Activated T-cell treated with anti-CD3 and anti-CD28 coated beads, Interleukin-2, amount 50 U/mL, for 1 hour (primary cell): ENCODE data around the gene JKAMP.

ENCODE experiments used
- DNase-seq: peaks from one replicate; pipeline ENCODE4 v3.0.0-alpha.2; 2020

JKAMP gene

DNA sequence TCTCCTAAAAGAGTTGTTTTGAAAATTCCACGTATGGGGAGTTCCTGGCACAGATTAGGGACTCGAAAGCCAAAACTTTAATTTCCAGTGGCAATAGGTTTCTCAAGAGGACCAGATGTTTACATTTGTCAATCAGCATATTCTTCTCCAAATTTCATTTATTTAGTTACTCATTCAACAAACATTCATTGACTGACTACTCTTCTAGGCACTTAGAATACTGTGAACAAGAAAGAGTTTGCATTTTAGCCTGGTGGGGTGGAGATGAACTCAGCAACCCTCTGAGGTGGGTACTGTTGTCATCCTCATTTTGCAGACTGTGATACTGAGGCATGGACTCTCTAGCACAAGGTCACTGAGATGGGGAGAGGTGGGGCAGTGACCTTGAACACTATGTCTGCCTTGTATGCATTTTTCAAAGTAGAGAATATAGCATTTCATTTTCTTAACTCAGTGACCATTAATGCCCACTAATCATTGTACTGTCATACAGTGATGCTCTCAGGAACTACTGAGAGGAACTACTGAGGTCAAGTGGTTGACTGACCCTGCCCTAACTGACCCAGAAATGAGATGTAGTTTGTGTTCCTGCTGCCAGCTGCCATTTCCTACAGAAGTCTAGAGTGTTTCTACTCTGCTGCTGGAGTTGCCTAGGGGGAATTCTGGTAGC is 2.3 kb upstream of the JKAMP start:
- DNase-seq, result no peak

DNA sequence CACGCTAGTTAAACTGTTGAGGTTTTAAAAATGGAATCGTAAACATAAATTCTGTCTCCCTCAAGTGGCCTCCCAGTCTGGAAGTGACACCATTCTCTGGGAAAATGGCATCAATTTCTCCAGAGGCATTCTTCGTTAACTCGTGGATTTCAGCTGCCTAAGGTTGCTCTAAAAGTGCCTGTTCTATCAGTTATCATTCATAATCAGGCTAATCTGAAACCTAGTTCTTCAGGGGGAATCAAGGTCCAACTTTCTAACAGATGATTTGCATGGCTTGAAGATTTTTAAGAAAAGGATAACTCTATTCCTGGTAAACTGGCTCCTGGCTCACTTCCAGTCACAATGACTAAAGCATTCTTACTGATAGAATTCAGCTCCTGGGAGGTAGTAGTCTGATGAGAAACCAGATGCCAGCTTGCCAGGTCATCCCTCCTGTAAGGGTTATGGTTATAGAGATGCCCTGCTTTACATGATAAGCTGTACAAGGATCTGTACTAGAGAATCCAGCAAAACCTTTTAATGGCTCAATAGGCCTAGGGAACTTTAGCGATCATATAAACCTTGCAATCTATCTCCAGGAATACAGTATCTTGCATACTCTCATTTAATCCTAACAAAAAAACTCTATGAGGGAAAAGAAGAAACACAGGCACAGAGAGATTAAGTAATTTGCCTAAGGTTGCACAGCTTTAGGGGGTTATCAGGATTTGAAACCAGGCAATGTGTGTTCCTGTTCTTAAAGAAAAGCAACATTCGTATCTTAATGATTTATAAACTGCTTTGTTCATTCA is 1.6 kb upstream of the JKAMP start:
- DNase-seq, result no peak

DNA sequence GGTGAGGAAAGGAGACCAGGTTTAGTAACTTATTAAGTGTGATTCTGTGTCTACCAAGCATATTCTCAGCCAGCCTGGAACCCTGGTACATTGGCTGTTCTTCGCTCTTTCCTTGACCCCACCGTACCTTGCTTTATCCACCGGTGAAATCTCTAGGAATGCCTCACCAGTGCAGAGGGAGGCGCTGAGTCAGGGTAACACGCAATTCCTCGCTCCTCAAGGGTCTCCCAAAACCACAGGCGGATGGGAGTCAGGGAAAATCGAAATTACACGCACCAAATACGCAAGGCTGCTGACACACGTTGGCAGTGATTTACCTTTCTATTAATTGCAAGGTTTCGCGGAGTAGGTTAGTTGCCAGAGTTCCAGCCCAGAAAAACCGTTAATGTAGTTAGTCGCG is 954 bp upstream of the JKAMP start:
- no peak for DNase-seq

- DNase-seq, result no peak
Measured at GRCh38 chr14:59484639-59485175, 390 bp downstream of the JKAMP start.

GRCh38 chr14:59490756-59491155 is 6.4 kb downstream of the JKAMP start:
- DNase-seq, result no peak

DNA sequence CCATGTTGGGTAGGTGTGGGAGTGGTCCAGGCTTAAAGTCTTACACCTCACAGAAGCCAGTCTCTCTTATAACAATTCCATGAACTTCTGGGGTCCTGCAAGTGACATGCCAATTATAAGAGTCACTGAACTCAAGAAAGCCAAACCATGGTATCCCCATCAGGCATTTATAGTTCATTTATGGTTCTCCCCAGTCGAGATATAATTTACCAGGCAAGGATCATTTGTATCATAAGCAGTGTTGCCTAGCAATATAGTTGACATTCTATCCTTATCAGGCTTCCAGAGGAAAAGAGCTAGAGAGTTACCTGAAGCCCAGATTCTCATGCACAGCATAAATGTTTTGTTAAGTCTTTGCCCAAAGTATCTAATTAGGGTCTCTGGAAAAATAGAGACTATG is 8.1 kb downstream of the JKAMP start:
- no peak for DNase-seq

GRCh38 chr14:59500732-59501131 is 16.4 kb downstream of the JKAMP start:
- DNase-seq, result no peak

GRCh38 chr14:59503256-59503655 is 18.9 kb downstream of the JKAMP start:
- no peak for DNase-seq

DNA sequence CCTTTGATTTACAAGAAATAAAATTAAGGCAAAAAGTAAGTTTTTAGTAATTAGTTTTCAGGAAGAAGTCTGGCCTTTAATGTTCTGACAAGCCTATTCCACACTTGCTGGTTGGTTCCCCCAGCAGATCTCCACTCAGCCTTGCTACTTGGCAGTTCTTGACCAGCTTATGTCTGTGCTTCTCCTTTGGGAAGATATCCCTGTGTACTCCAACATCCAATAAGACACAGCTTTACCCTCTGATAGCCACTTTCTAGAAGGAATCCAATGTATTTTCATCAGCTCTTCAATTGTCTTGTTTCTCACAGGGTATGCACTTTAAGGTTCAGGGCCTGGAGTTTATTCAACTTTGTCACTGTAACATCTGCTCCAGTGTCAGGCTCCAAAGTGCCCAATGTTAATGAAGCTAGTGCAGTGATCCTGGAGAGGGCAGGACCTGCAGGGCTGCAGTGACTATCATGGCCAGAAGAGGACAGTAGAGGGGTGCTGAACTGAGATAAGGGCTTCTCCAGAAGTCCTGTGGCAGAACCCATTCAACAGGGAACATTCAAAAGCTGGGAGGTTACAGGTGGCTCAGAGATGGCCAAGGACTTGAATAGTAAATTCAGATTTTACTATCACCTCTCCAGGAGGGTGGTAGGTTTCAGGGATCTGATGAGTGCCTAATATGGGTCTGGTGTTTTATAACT is 22.9 kb downstream of the JKAMP start:
- DNase-seq, result peak; percentile 43

GRCh38 chr14:59507752-59508103 is 23.4 kb downstream of the JKAMP start:
- DNase-seq, result no peak

GRCh38 chr14:59509101-59509500 is 24.8 kb downstream of the JKAMP start:
- no peak for DNase-seq

- no peak for DNase-seq
Measured at GRCh38 chr14:59510001-59510400, 25.7 kb downstream of the JKAMP start.

DNA sequence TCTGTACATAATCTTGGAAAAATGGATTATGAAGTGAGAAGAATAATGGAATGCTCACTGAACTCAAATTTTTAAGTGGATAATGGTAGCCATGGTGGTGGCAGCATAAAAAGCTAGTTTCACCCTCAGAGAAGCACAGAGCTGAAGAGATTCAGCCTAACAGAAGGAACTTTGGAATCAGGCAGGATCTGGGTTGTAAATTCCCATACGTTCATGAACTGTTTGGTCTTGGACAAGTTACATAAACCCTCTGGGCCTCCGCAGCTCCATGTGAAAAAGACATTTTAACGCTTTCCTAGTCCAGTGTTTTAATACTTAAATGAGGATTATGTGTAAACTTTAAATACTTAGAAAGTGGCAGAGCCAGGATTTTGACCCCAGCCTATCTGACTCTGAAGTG is 26.6 kb downstream of the JKAMP start:
- no peak for DNase-seq

DNA sequence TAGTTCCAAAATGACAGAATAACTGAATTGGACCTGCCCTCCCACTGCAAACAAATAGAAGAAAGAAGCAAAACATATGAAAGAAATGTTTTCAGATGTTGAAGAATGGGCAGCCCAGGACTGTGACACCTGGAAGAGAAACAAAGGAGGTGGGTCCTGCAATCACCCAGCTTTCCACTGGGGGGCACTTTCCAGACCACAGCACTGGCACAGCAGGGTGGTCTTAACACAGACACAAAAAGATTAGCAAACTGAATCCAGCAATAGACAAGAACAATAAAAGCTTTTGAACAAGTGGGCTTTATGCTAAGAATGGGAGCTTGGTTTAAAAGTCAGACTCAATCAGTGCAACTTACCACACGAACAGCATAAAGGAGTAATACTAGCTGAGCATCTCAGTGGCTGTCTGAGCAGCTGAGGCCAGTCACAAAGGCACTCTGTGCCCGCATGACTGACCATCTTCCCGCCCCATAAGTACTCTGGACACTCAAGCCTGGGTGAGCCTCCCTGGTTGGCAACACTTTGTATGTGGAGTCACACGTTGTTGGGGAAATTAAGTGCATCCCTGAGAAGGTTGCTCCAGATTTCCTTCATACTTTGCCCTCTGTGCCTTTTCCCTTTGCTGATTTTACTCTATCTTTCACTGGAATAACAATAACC is 27.7 kb downstream of the JKAMP start:
- DNase-seq, result no peak

DNA sequence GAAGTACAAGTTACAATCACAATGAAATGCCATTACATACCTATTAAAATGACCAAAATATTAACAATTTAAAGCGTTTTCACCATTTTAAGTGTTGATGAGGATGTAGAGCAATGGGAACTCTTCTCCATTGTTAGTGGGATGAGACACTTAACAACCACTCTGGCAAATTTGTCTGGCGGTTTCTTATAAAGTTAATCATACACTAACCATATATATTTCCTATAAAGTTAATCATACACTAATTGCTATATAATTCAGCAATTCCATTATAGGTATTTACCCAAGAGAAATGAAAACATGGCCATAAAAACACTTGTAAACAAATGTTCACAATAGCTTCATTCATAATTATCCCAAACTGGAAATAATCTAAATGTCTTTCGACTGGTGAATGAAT is 35.9 kb downstream of the JKAMP start:
- DNase-seq, result no peak

DNA sequence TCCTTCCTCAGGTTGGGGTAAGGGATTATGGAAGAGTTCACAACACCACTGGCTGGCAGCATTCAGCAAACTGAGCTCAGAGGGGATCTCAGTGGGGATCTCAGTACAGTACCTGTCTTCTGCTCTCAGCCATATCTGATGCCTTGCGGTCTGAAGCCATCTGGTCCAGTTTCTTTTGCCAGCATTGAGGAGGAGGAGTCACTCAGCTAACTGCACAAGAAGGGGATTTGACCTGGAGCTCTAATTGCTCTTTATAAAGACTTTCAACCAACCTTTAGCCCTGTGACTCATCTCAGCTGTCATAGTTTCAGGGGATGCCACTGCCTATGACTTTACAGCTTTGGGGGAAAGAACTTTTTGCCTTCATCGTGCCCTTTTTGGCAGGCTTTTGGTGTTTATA is 44.9 kb downstream of the JKAMP start:
- DNase-seq, result no peak

- no peak for DNase-seq
Measured at GRCh38 chr14:59530349-59530748, 46.0 kb downstream of the JKAMP start.

GRCh38 chr14:59532419-59532818 is 48.1 kb downstream of the JKAMP start:
- DNase-seq, result no peak

- no peak for DNase-seq
Measured at GRCh38 chr14:59534361-59534987, 50.2 kb downstream of the JKAMP start.

DNA sequence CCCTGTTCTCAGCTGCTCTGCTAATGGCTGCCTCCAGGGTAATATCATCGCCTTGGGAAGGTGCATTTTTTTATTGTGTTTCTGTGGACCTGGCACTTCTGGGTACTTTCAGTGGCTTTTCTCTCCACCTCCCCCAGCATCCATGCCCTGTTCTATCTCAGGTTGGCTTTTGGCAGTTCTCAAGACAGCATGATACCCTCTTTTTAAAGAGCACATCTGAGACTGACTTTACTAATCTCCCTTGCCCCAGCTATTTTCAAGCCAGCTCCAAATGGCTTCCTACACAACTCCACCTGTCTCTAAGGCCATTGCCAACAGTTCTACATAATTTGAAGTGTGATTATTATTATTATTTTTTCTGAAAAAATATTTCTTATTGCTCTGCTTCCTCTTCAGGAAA is 53.2 kb downstream of the JKAMP start:
- DNase-seq, result no peak

DNA sequence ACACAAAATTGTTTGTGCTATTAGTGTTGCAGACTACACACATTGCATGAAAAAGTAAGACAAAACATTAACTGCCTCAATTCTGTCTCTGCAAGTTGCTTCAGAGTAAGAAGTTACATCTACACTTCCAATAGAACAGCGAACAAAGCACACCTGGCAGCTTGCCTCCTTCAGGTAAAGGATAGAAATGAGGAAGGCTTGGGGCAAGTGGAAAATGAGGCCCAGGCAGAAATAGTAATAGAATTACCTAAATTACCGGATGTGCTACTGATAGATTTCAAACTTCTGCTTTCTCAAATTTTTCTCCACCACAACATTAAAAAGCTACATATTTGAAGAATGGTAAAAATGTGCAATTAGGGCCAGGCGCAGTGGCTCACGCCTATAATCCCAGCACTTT is 54.6 kb downstream of the JKAMP start:
- no peak for DNase-seq

GRCh38 chr14:59540852-59541251 is 56.5 kb downstream of the JKAMP start:
- no peak for DNase-seq

DNA sequence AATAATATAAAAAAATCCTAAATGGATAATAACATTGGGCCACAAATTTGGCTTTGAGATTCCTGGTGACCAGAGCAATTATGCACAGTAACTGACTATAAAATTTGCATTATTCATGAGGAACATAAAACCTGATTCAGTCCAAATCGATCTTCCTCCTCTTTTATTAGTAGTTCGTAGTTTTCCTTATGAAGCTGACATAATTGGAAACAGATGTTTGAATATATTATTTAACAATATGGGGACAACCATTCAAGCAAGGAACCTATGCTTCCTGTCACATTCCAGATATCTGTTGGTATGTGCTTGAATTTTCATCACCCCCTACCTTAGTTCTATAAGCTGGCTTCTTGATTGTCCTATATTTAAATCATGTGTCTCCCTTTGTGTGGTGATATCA is 57.4 kb downstream of the JKAMP start:
- DNase-seq, result no peak
